Thoracic aorta (tissue), 2 donors: ENCODE data around the gene CCDC197. TPM values are rescaled to one million over a fixed set of nuclear protein-coding genes. Genes with fewer than 3 reads are reported as not detected.

Source experiments
- ATAC-seq: fragments of 150-250 bp; one replicate; pipeline ENCODE4 v1.8.0; 2017; ENCODE audit warnings: low read depth; ENCODE audit not compliant: insufficient number of reproducible peaks, low FRiP score
- DNase-seq: peaks from one replicate; pipeline ENCODE4 v3.0.0-alpha.2; 2020; ENCODE audit warnings: low spot score
- H3K27ac ChIP-seq, 2 donors: fragments of 200-600 bp; sonication (generic); 1 replicate in 1 of 2; 2 replicates in 1 of 2; pipeline ENCODE4 v1.5.1; 2016; ENCODE audit warnings: mild to moderate bottlenecking in 2 of 2, moderate library complexity in 2 of 2
- H3K27me3 ChIP-seq: fragments of 200-600 bp; sonication (generic); replicated peaks from 2 replicates; pipeline ENCODE4 v1.6.0; 2016; ENCODE audit warnings: mild to moderate bottlenecking; ENCODE audit not compliant: insufficient read depth
- H3K36me3 ChIP-seq: fragments of 200-600 bp; sonication (generic); one replicate; pipeline ENCODE4 v1.5.1; 2016
- H3K4me1 ChIP-seq, 2 donors: fragments of 200-600 bp; sonication (generic); 1 replicate in 1 of 2; 2 replicates in 1 of 2; pipeline versions ENCODE4 v1.5.1 to v1.6.0; 2016; ENCODE audit warnings: low read depth in 2 of 2, mild to moderate bottlenecking in 1 of 2; ENCODE audit not compliant: control insufficient read depth in 1 of 2
- H3K4me3 ChIP-seq: fragments of 200-600 bp; sonication (generic); 2 replicates; pipeline ENCODE4 v1.5.1; 2016; ENCODE audit warnings: mild to moderate bottlenecking
- H3K9me3 ChIP-seq: fragments of 200-600 bp; sonication (generic); 2 replicates; pipeline ENCODE4 v1.5.1; 2016
- total RNA-seq, 2 donors: library from RNA; depleted of rRNA; stranded (reverse); fragments of >200 nt; gene quantifications; one replicate each; pipeline versions ENCODE4 v1.1.0 to v1.2.3, GENCODE V29; 2016
- TF ChIP-seq, protein P1 (sequence below): fragments of 200-600 bp; sonication (generic); IDR thresholded peaks from one replicate; pipeline ENCODE4 v1.5.1; 2019; ENCODE audit warnings: antibody characterized with exemption

CCDC197 gene
- total RNA-seq, 2 donors from 2014 or later, result not detected

DNA sequence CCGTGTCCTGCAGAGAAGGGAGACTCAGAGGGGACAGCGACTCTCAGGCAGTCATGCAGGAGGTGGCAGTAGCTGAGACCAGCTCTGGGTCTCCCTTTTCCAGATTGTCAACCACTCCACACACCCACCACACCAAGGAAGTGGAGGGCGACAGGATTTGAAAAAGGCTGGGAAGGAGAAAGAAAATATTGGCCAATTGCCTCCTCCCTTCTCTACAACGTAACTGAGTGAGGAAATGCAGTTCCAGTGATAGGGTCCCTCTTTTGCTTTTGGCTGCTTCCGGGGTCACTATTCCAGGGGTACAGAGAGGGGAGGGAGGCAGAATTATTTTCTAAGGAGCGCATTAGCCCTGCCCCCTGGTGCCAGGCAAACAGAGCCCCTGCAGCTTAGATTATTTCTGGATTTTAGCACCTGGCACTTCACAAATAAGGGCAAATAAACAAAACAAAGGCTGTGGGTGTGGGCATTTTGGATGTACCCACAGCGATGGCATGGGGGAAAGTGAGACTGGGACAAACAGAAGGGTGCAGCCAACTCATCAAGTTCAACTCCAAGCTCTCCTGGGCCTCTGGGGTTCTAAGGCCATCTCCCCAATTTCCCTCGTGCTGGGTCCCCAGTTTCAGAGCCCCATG lies 41.1 kb upstream of the CCDC197 start:
- peaks cover 34% of the 10 kb centered on the region for H3K36me3 ChIP-seq
- H3K27me3 ChIP-seq, result no peaks in the 10 kb centered on the region
- DNase-seq (no peak), ATAC-seq (no peak)
- H3K9me3 ChIP-seq, result no peaks in the 10 kb centered on the region
- H3K4me1 ChIP-seq, result peaks cover 23 to 59% of the 10 kb centered on the region in 2 donors
- TF ChIP-seq, protein P1, sequence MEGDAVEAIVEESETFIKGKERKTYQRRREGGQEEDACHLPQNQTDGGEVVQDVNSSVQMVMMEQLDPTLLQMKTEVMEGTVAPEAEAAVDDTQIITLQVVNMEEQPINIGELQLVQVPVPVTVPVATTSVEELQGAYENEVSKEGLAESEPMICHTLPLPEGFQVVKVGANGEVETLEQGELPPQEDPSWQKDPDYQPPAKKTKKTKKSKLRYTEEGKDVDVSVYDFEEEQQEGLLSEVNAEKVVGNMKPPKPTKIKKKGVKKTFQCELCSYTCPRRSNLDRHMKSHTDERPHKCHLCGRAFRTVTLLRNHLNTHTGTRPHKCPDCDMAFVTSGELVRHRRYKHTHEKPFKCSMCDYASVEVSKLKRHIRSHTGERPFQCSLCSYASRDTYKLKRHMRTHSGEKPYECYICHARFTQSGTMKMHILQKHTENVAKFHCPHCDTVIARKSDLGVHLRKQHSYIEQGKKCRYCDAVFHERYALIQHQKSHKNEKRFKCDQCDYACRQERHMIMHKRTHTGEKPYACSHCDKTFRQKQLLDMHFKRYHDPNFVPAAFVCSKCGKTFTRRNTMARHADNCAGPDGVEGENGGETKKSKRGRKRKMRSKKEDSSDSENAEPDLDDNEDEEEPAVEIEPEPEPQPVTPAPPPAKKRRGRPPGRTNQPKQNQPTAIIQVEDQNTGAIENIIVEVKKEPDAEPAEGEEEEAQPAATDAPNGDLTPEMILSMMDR, result no peak
- H3K4me3 ChIP-seq, result no peak overlapping the region
- peak overlapping the region; percentile 0 to 55 for H3K27ac ChIP-seq

DNA sequence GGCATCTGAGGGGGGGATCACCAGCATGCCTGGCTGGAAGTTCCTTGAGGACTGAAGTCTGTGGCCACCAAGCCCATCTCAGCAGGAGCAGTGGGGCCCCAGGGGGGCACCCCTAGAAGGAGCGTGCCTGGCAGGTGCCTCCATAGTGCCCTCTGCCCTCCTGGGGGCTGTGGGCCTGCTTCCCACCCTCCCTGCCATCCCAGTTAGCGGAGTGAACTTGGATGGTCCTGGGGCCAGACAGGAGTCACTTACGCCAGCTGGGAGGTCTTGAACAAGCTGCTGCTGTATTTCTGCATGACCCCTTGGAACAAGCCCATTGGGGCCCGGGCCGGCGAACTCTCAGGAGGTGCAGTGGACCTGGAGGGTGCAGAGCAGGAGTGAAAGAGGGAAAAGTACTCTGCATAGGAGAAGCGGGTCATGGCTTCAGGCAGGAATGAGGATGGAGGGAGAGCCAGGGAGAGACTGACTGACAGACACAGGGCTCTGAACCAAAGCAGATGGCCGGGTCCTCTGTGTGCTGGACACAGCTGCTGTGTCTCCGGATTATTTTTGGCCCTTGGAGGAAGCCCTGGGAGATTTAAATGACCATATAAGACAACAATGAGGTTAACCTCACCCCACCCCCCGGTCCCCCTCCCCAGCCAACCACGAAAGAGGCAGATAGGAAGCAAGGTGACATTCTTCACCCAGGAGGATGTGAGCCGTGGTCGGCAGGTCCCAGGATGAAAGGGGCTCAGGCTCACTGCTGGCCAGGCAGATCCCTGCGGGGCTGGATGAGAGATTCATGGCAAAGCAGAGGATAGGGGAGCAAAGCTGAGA lies 40.4 kb upstream of the CCDC197 start:
- ATAC-seq (no peak), DNase-seq (no peak)
- peaks cover 23 to 55% of the 10 kb centered on the region in 2 donors for H3K4me1 ChIP-seq
- peaks cover 39% of the 10 kb centered on the region for H3K36me3 ChIP-seq
- TF ChIP-seq, protein P1, result no peak
- peak overlapping the region; percentile 42 to 55 for H3K27ac ChIP-seq
- no peaks in the 10 kb centered on the region for H3K9me3 ChIP-seq
- H3K4me3 ChIP-seq, result no peak overlapping the region
- no peaks in the 10 kb centered on the region for H3K27me3 ChIP-seq

DNA sequence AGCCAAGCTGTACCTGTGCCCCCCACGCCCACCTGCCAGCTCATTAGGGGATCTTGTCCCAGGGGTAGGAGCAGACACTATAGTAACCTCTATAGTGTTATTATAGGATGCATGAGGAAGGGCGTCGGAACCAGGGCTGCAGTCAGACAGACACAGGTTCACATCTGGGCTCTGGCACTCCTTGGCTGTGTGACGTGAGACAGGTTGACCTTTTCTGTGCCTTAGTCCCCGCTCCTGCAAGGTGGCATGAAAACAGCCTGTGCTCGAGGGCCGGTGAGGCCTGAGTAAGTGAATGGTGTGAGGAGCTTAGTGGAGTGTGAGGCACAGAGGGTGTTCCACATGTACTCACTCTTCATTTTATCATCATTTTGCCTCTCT lies 39.8 kb upstream of the CCDC197 start:
- DNase-seq, result no peak
- H3K4me1 ChIP-seq, result peaks cover 24 to 52% of the 10 kb centered on the region in 2 donors
- no peaks in the 10 kb centered on the region for H3K27me3 ChIP-seq
- peaks cover 37% of the 10 kb centered on the region for H3K36me3 ChIP-seq
- ATAC-seq, result no peak
- TF ChIP-seq, protein P1, result no peak
- peak overlapping the region; percentile 42 to 55 for H3K27ac ChIP-seq
- H3K9me3 ChIP-seq, result no peaks in the 10 kb centered on the region
- H3K4me3 ChIP-seq, result no peak overlapping the region

DNA sequence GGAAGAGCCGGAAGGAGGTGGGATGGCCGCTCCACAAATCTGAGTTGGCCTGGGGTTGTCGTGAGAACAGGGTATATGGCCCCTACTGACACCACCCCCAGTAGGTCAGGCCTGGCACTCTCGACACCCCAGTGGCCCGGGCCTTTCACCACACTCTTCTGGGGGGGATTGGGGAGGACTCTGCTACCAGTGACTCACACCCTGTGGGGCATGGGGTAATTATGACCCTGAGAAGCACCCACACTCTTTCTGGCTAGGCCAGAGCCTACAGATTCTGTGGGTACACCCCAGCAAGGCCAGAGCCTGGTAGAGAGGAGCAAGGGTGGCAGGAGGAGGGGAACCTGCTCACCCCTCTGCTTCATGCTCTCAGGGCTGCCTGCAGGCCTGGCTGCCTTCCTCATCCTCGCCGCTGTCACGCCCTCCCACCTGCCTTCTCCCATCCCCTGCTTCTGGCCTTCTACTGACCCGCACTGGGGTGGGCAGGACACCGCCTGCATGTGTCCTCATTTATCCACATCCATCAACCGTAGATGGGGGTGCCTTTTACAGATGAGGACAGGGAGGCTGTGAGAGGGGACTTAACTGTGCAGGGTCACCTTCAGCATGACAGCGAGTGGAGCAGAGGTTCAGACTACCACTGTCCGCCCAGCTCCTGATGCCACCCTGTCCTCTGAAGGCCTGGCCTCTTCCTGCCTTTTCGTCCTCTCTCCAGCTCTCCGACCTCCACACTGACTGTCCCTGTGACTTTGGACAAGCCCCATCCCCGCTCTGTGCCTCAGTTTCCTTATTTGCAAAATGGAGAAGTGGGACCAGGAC lies 39.1 kb upstream of the CCDC197 start:
- Histone ChIP-seq H3K4me3 (no peak overlapping the region), H3K36me3 (peaks cover 36% of the 10 kb centered on the region), H3K27me3 (no peaks in the 10 kb centered on the region), H3K4me1 (peaks cover 30 to 58% of the 10 kb centered on the region in 2 donors), H3K27ac (peak overlapping the region in 1 of 2 donors; percentile 55), H3K9me3 (no peaks in the 10 kb centered on the region)
- ATAC-seq (no peak), DNase-seq (no peak)
- TF ChIP-seq, protein P1, result no peak
